Cardiac fibroblast (primary cell): ENCODE data around the gene C2CD3.
A peak's percentile ranks its signal among the peaks of the same experiment; 100 is the strongest.

ENCODE experiments used
- DNase-seq, 2 donors: peaks; one replicate each; pipeline versions ENCODE4 v3.0.0 to v3.0.0-alpha.2; 2010; ENCODE audit warnings: low read depth in 2 of 2
- H3K4me3 ChIP-seq, 2 donors: replicated peaks in 1 of 2; 1 replicate in 1 of 2; 2 replicates in 1 of 2; pipeline ENCODE4 v1.5.1; 2011; ENCODE audit warnings: low read depth in 2 of 2, low read length in 2 of 2, mild to moderate bottlenecking in 2 of 2, moderate library complexity in 1 of 2
- CTCF ChIP-seq: IDR thresholded peaks from one replicate; pipeline ENCODE4 v1.5.1; 2011; ENCODE audit warnings: low read depth, mild to moderate bottlenecking, low read length, inconsistent platforms

Gene C2CD3

GRCh38 chr11:74162681-74163467 lies 7.9 kb downstream of the C2CD3 start:
- TF ChIP-seq CTCF, result no peak
- no peak for DNase-seq
- H3K4me3 ChIP-seq, result no peak overlapping the region

GRCh38 chr11:74159642-74160041 lies 11.2 kb downstream of the C2CD3 start:
- no peak for TF ChIP-seq CTCF
- no peak for DNase-seq
- H3K4me3 ChIP-seq, result no peak overlapping the region

GRCh38 chr11:74157169-74157568 lies 13.6 kb downstream of the C2CD3 start:
- peak in 1 of 2 donors; percentile 45 for DNase-seq
- no peak overlapping the region for H3K4me3 ChIP-seq
- TF ChIP-seq CTCF, result no peak

- DNase-seq, result peak; percentile 33 to 61
- TF ChIP-seq CTCF, result no peak
- no peak overlapping the region for H3K4me3 ChIP-seq
Measured at GRCh38 chr11:74154620-74155281, 16.1 kb downstream of the C2CD3 start.

- DNase-seq, result no peak
- no peak for TF ChIP-seq CTCF
- no peak overlapping the region for H3K4me3 ChIP-seq
Measured at GRCh38 chr11:74153224-74153623, 17.6 kb downstream of the C2CD3 start.

- no peak for TF ChIP-seq CTCF
- no peak overlapping the region for H3K4me3 ChIP-seq
- peak in 1 of 2 donors; percentile 40 for DNase-seq
Measured at GRCh38 chr11:74147199-74147929, 23.4 kb downstream of the C2CD3 start.
